Muscle of leg (tissue), 16 donors: ENCODE results near the gene C12orf57. TPM values are rescaled to one million over a fixed set of nuclear protein-coding genes. Genes with fewer than 3 reads are reported as not detected.

Source experiments
- DNase-seq: peaks from one replicate; pipeline ENCODE4 v3.0.0; 2013
- H3K27ac ChIP-seq: one replicate; pipeline ENCODE4 v1.5.1; 2013; ENCODE audit warnings: mild to moderate bottlenecking, low read length, control low read depth
- H3K27me3 ChIP-seq: one replicate; pipeline ENCODE4 v1.6.1; 2013; ENCODE audit warnings: low read length; ENCODE audit not compliant: control insufficient read depth, insufficient read depth
- H3K36me3 ChIP-seq: one replicate; pipeline ENCODE4 v1.6.1; 2013; ENCODE audit warnings: low read length; ENCODE audit not compliant: control insufficient read depth, insufficient read depth
- H3K4me1 ChIP-seq: one replicate; pipeline ENCODE4 v1.6.1; 2013; ENCODE audit warnings: low read length; ENCODE audit not compliant: control insufficient read depth, insufficient read depth
- H3K4me3 ChIP-seq: one replicate; pipeline ENCODE4 v1.5.1; 2013; ENCODE audit warnings: low read length, control low read depth
- H3K9me3 ChIP-seq: replicated peaks from 2 replicates; pipeline ENCODE4 v1.6.1; 2013; ENCODE audit warnings: low read depth, low read length; ENCODE audit not compliant: control insufficient read depth
- WGBS: methylation state at CpG from one replicate; pipeline ENCODE4 v1.1.5; 2013; ENCODE audit warnings: missing lambda C conversion rate; ENCODE audit not compliant: insufficient coverage; 5-methylcytosine and 5-hydroxymethylcytosine counted together
- long read RNA-seq, 11 donors: transcript quantifications; one replicate each; lab custom pipeline, GENCODE V29; 2026
- polyA plus RNA-seq, 8 donors: library from polyadenylated mRNA; unstranded; fragments of 120-200 nt; gene quantifications; one replicate each; pipeline versions ENCODE4 v1.2.1 to v1.2.3, GENCODE V29; 2013; ENCODE audit warnings: inconsistent platforms in 1 of 8, low replicate concordance in 1 of 8; ENCODE audit not compliant: insufficient read length in 8 of 8, insufficient read depth in 1 of 8
- total RNA-seq: library from RNA; stranded (reverse); fragments of 120-200 nt; gene quantifications from one replicate; pipeline ENCODE4 v1.2.4, GENCODE V29; 2013

Gene C12orf57, protein sequence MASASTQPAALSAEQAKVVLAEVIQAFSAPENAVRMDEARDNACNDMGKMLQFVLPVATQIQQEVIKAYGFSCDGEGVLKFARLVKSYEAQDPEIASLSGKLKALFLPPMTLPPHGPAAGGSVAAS
- total RNA-seq, result 350 TPM
- 100 to 1,000 TPM; 135 to 200 (median 182) TPM for polyA plus RNA-seq
- long read RNA-seq, donor 1, transcript C12orf57-201 (3 exons, 560 nt), result major isoform, 43 of 54 reads
- long read RNA-seq, donor 1, transcript C12orf57-202 (3 exons, 662 nt), result minor isoform, 9 of 54 reads
- long read RNA-seq, donor 1, partial matches to known transcripts, result 0 of 54 reads
- long read RNA-seq, donor 1, other reads (novel, unspliced or antisense), result 0 of 54 reads
- long read RNA-seq, donor 2, transcript C12orf57-201 (3 exons, 560 nt), result major isoform, 14 of 17 reads
- long read RNA-seq, donor 2, partial matches to known transcripts, result 0 of 17 reads
- long read RNA-seq, donor 2, other reads (novel, unspliced or antisense), result 0 of 17 reads
- long read RNA-seq, donor 3, transcript C12orf57-201 (3 exons, 560 nt), result major isoform, 48 of 63 reads
- long read RNA-seq, donor 3, transcript C12orf57-202 (3 exons, 662 nt), result minor isoform, 9 of 63 reads
- long read RNA-seq, donor 3, partial matches to known transcripts, result 0 of 63 reads
- long read RNA-seq, donor 3, other reads (novel, unspliced or antisense), result 0 of 63 reads
- long read RNA-seq, donor 4, transcript C12orf57-201 (3 exons, 560 nt), result major isoform, 75 of 94 reads
- long read RNA-seq, donor 4, transcript C12orf57-202 (3 exons, 662 nt), result minor isoform, 9 of 94 reads
- long read RNA-seq, donor 4, partial matches to known transcripts, result 5 of 94 reads
- long read RNA-seq, donor 4, other reads (novel, unspliced or antisense), result 0 of 94 reads
- long read RNA-seq, donor 5, transcript C12orf57-206 (2 exons, 980 nt), result minor isoform, 6 of 299 reads
- long read RNA-seq, donor 5, transcript C12orf57-201 (3 exons, 560 nt), result major isoform, 246 of 299 reads
- long read RNA-seq, donor 5, transcript C12orf57-202 (3 exons, 662 nt), result minor isoform, 36 of 299 reads
- long read RNA-seq, donor 5, partial matches to known transcripts, result 7 of 299 reads
- long read RNA-seq, donor 5, other reads (novel, unspliced or antisense), result 0 of 299 reads
- long read RNA-seq, donor 6, transcript C12orf57-202 (3 exons, 662 nt), result minor isoform, 44 of 259 reads
- long read RNA-seq, donor 6, transcript C12orf57-201 (3 exons, 560 nt), result major isoform, 191 of 259 reads
- long read RNA-seq, donor 6, transcript C12orf57-204 (3 exons, 551 nt), result minor isoform, 6 of 259 reads
- long read RNA-seq, donor 6, partial matches to known transcripts, result 14 of 259 reads
- long read RNA-seq, donor 6, other reads (novel, unspliced or antisense), result 0 of 259 reads
- long read RNA-seq, donor 7, transcript C12orf57-204 (3 exons, 551 nt), result minor isoform, 9 of 261 reads
- long read RNA-seq, donor 7, transcript C12orf57-201 (3 exons, 560 nt), result major isoform, 206 of 261 reads
- long read RNA-seq, donor 7, transcript C12orf57-202 (3 exons, 662 nt), result minor isoform, 28 of 261 reads
- long read RNA-seq, donor 7, partial matches to known transcripts, result 16 of 261 reads
- long read RNA-seq, donor 7, other reads (novel, unspliced or antisense), result 0 of 261 reads
- long read RNA-seq, donor 8, transcript C12orf57-201 (3 exons, 560 nt), result major isoform, 73 of 99 reads
- long read RNA-seq, donor 8, transcript C12orf57-206 (2 exons, 980 nt), result minor isoform, 5 of 99 reads
- long read RNA-seq, donor 8, transcript C12orf57-202 (3 exons, 662 nt), result minor isoform, 9 of 99 reads
- long read RNA-seq, donor 8, partial matches to known transcripts, result 11 of 99 reads
- long read RNA-seq, donor 8, other reads (novel, unspliced or antisense), result 0 of 99 reads
- long read RNA-seq, donor 9, transcript C12orf57-202 (3 exons, 662 nt), result minor isoform, 22 of 121 reads
- long read RNA-seq, donor 9, transcript C12orf57-201 (3 exons, 560 nt), result major isoform, 85 of 121 reads
- long read RNA-seq, donor 9, partial matches to known transcripts, result 9 of 121 reads
- long read RNA-seq, donor 9, other reads (novel, unspliced or antisense), result 0 of 121 reads
- long read RNA-seq, donor 10, transcript C12orf57-202 (3 exons, 662 nt), result minor isoform, 20 of 158 reads
- long read RNA-seq, donor 10, transcript C12orf57-201 (3 exons, 560 nt), result major isoform, 117 of 158 reads
- long read RNA-seq, donor 10, transcript C12orf57-206 (2 exons, 980 nt), result minor isoform, 5 of 158 reads
- long read RNA-seq, donor 10, partial matches to known transcripts, result 14 of 158 reads
- long read RNA-seq, donor 10, other reads (novel, unspliced or antisense), result 0 of 158 reads
- long read RNA-seq, donor 11, transcript C12orf57-202 (3 exons, 662 nt), result minor isoform, 21 of 181 reads
- long read RNA-seq, donor 11, transcript C12orf57-201 (3 exons, 560 nt), result major isoform, 147 of 181 reads
- long read RNA-seq, donor 11, transcript C12orf57-204 (3 exons, 551 nt), result minor isoform, 7 of 181 reads
- long read RNA-seq, donor 11, partial matches to known transcripts, result 5 of 181 reads
- long read RNA-seq, donor 11, other reads (novel, unspliced or antisense), result 0 of 181 reads

DNA sequence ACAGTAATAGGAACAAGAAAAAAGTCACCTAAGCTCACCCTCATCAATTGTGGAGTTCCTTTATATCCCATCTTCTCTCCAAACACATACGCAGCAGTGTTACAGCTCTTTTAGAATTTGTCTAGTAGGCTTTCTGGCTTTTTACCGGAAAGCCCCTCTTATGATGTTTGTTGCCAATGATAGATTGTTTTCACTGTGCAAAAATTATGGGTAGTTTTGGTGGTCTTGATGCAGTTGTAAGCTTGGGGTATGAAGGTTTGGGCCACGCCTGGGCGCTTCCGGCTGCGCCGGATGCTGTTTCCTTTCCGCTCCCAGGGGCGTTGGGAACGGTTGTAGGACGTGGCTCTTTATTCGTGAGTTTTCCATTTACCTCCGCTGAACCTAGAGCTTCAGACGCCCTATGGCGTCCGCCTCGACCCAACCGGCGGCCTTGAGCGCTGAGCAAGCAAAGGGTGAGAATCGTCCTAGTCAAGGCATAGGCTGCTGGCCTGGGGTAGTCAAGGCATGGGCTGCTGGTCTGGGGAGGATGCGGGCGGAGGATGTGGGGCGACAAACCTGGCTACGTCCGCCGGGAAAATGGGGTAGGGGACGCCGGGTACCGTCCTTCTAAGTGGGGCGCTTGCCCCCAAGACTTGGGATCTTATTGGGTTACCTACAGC lies at the start of gene C12orf57, which contains the start of gene RNU7-1:
Gene C12orf57 (plus strand): TSS at position 301 of the 659 bp plus-strand sequence. CDS start 100 bp downstream, at position 401.
Gene RNU7-1 (plus strand): TSS at position 95 of the 659 bp plus-strand sequence.
- DNase-seq, result peak; percentile 97
- Histone ChIP-seq H3K4me3 (peak within 1 kb of the TSS; percentile 66), H3K36me3 (peaks cover 32% of the 10 kb centered on the region), H3K27ac (peak within 1 kb of the TSS; percentile 99), H3K9me3 (no peaks in the 10 kb centered on the region), H3K4me1 (peaks cover 35% of the 10 kb centered on the region), H3K27me3 (no peaks in the 10 kb centered on the region)
- under 1% methylated on average over 26 of the region's 31 CpGs for WGBS

DNA sequence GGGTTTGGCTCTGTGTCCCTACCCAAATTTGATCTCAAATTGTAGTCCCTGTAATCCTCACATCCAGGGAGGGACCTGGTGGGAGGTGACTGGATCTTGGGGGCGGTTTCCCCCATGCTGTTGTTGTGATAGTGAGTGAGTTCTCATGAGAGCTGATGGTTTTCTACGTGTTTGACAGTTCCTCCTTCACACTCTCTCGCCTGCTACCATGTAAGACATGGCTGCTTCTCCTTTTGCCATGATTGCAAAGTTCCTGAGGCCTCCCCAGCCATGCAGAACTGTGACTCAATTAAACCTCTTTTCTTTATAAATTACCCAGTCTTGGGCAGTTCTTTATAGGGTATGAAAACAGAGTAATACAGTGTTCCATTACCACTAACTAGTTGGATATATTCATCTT lies 49.5 kb upstream of the C12orf57 start:
- Histone ChIP-seq H3K4me3 (no peak overlapping the region), H3K27ac (no peak overlapping the region), H3K36me3 (no peaks in the 10 kb centered on the region), H3K9me3 (no peaks in the 10 kb centered on the region), H3K4me1 (peaks cover 8% of the 10 kb centered on the region), H3K27me3 (no peaks in the 10 kb centered on the region)
- no CpG with 5 or more reads among the region's 3 CpGs for WGBS
- DNase-seq, result no peak

DNA sequence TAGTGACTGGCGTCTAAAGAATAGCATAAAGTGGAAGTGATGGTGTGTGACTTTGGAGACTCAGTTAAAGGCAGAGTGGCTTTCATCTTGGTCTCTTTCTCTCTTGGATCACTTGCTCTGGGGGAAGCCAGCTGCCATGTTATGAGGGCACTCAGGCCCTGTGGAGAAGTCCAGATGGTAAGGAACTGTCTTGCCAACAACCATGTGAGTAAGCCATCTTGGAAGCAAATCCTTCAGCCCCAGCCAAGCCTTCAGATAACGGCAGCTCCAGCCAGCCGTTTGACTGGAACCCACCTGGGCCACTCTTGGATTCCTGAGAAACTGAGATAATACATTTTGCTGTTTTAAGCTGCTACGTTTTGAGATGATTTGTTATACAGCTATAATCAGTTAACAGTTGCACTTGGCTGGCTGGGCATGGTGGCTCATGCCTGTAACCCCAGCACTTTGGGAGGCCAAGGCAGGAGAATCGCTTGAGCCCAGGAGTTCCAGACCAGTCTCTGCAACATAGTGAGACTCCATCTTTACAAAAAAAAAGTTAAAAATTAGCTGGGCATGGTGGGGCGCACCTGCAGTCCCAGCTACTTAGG lies 46.9 kb upstream of the C12orf57 start:
- WGBS, result 48% methylated on average over 4 of the region's 6 CpGs

DNA sequence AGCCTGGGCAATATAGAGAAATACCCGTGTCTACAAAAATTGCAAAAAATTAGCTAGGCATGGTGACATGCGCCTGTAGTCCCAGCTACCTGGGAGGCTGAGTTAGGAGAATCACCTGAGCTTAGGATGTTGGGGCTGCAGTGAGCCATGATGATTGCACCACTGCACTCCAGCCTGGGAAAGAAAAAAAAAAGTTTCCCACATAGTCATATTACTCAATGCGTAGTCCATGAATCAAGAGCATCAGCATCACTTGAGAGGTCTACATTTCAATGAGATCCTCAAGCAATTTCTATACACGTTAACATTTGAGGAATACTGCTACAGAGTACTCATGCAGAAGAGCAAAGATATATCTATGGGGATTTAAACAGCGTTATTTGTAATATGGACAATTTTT lies 44.4 kb upstream of the C12orf57 start:
- H3K9me3 ChIP-seq, result no peaks in the 10 kb centered on the region
- no peak for DNase-seq
- WGBS, result 100% methylated on average over 1 of the region's 5 CpGs
- no peak overlapping the region for H3K4me3 ChIP-seq
- H3K36me3 ChIP-seq, result no peaks in the 10 kb centered on the region
- no peak overlapping the region for H3K27ac ChIP-seq
- no peaks in the 10 kb centered on the region for H3K27me3 ChIP-seq
- H3K4me1 ChIP-seq, result peaks cover 5% of the 10 kb centered on the region

More for the DNA sequence above, 46.9 kb upstream of the C12orf57 start:
- no peak overlapping the region for H3K27ac ChIP-seq
- H3K4me1 ChIP-seq, result no peaks in the 10 kb centered on the region
- no peak overlapping the region for H3K4me3 ChIP-seq
- no peaks in the 10 kb centered on the region for H3K27me3 ChIP-seq
- no peaks in the 10 kb centered on the region for H3K36me3 ChIP-seq
- no peak for DNase-seq
- H3K9me3 ChIP-seq, result no peaks in the 10 kb centered on the region

DNA sequence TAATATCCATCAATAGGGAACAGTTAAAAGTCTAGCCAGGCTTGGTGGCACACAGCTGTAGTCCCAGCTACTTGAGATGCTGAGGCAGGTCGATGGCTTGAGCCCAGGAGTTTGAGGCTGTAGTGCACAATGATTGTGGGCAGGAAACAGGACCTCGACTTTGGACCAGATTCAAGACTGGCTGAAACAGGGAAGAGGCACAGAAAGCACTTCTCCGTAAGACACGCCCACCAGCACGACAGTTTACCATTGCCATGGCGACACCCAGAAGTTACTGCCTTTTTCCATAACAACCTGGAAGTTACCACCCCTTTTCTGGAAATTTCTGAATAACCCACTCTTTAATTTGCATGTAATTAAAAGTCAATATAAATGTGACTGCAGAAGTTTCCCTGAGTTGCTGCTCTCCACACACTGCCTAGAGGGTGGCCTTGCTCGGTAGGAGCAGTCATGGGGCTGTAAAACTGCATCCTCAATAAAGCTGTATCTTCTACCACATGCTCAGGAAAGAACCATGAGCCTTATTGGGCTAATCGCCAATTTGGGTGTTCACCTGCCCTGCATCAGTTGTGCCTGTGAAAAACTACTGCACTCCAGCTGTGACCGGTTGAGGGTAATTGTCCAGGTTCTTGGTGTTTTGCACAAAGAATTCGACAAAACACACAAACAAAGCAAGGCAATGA lies 43.8 kb upstream of the C12orf57 start:
- peak; percentile 82 for DNase-seq
- peaks cover 7% of the 10 kb centered on the region for H3K4me1 ChIP-seq
- H3K4me3 ChIP-seq, result no peak overlapping the region
- H3K9me3 ChIP-seq, result no peaks in the 10 kb centered on the region
- no peaks in the 10 kb centered on the region for H3K36me3 ChIP-seq
- H3K27me3 ChIP-seq, result no peaks in the 10 kb centered on the region
- 18% methylated on average over 3 of the region's 10 CpGs for WGBS
- H3K27ac ChIP-seq, result no peak overlapping the region

DNA sequence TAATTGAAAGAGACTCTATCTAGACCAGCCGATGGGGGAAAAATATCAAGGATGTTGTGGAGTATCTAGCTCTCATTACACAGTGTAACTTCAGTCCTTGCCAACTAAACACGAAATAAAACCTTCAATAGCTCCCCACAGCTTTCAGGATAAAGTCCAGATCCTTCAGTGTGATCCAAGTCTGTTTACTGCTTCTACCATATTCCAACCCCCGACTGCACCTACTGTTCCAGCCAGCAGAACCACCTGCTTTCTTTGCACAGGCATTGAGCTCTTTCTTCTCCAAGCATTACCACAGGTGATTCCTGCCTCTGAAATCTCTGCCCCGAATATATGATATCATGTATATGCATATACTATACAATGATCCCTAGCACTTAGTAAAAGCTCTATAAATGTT lies 41.4 kb upstream of the C12orf57 start:
- H3K4me1 ChIP-seq, result peaks cover 13% of the 10 kb centered on the region
- no peaks in the 10 kb centered on the region for H3K9me3 ChIP-seq
- no peak overlapping the region for H3K4me3 ChIP-seq
- no peak overlapping the region for H3K27ac ChIP-seq
- 75% methylated on average over 1 of the region's 4 CpGs for WGBS
- no peak for DNase-seq
- H3K27me3 ChIP-seq, result no peaks in the 10 kb centered on the region
- no peaks in the 10 kb centered on the region for H3K36me3 ChIP-seq

DNA sequence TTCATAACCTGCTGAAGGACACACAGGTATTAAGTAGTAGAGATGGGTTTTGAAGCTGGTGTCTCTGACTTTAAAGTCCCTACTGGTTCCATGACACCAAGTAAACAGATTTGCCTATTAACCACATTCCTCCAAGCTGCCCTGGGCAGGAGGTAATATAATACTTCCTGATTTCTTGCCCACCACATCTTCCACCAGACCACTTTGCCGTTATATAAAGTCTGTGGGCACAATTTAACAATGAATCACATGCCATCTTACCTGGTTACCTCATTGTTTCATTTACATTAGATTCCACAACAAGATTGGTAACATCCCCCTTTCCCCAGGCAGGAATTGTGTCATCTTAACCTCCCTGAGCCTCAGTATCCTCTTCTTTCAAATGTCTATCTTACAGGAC lies 40.1 kb upstream of the C12orf57 start:
- WGBS, result 78% methylated on average over 1 of the region's 1 CpG

More for the DNA sequence above, 40.1 kb upstream of the C12orf57 start:
- H3K9me3 ChIP-seq, result no peaks in the 10 kb centered on the region
- DNase-seq, result no peak
- H3K36me3 ChIP-seq, result peaks cover 6% of the 10 kb centered on the region
- no peak overlapping the region for H3K27ac ChIP-seq
- no peaks in the 10 kb centered on the region for H3K27me3 ChIP-seq
- H3K4me3 ChIP-seq, result no peak overlapping the region
- H3K4me1 ChIP-seq, result peaks cover 13% of the 10 kb centered on the region
